Activated CD8-positive, alpha-beta memory T cell treated with anti-CD3 and anti-CD28 coated beads, Interleukin-2, amount 50 U/mL, for 4 hours (primary cell): ENCODE data around the gene OSBPL10.
"Not testable (repeated sequence)": the region's sequence is repeated elsewhere in the genome, so short reads cannot be mapped to it uniquely, and the experiment has no call there.

ENCODE experiments used
- DNase-seq: peaks from one replicate; pipeline ENCODE4 v3.0.0-alpha.2; 2020

Gene OSBPL10

DNA sequence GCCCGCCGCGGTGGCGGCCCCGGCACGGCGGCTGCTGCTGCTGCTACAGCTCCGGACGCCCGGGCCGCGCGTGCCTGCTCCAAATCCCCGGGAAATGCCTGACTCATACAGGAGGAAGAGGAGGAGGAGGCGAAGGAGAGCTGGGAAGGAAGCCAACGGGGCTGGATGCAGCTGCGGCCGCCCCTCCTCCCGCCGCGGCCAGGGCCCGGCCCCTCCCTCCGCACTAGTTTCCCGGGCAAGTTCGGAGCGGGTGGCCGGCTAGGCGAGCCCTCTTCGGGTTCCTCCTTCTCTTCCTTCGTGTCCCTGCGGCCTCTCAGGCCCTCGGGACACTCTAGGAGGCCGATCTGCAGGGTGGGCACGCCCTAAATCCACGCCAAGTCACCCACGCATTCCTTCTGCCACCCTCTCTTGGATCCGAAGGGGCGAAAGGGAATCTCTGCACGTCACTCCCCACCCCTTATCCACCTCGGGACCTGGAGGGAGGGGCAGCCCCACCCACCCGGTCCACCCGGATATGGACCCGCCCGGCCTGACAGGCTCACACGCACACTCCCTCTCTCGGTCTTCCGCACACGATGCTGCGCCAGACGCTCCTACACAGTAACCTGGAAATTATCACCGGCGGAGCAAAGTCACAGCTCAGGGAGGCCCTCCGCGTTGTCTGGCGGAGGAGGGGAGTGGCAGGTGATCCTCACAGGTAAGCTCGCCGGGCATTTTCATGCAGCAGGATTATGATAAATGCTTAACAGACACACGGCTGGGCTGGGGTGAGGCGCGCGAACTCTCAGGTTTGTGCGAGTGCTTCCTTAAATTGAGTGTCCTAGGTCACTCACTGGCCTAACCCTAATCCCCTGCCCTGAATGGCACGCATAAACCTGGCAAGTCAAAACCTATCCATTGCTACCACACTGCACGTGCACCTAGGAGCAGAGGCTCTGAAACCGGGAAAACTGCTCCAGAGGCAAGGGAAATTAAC lies at the start of gene OSBPL10, which contains the start of gene ZNF860:
TSS of gene OSBPL10 (minus strand) at position 57 of the 976 bp plus-strand sequence. CDS start 83 bp downstream, outside the sequence.
TSS of gene ZNF860 (plus strand) at position 545 of the 976 bp plus-strand sequence. CDS start 7,330 bp downstream, outside the sequence.
- peak; percentile 16 for DNase-seq

DNA sequence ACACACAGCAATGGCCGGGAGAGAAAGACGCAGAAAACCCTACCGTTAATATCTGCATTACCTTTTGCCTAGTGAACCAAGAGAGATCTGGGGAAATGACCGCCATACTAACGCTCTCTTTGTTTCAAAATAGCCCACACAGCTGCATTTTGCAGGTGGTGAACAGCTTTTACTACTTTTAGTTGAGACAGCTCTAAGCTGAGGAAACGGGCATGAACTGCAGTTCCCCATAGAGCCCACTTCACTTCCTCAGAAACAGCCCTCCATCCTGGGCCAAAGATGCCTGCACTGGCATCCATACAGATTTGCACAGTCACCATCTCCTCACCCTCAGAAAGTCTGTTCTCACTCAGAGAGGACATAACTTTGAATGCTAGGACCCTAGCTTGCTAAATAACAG lies 45.5 kb upstream of the OSBPL10 start:
- no peak for DNase-seq

DNA sequence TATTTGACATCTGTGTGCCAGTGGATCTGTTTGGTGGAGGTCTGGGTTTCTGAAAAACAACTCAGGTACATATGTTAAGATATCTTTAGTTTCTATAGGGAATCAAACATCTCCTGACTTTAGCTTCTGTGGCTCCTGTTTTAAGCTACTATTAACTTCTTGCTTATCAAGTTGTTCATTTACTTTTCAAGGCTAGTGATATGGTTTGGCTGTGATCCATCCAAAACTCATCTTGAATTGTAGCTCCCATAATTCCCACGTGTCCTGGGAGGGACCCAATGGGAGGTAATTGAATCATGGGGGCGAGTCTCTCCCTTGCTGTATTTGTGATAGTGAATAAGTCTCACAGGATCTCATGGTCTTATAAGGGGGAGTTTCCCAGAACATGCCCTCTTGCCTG lies 41.9 kb upstream of the OSBPL10 start:
- no peak for DNase-seq

DNA sequence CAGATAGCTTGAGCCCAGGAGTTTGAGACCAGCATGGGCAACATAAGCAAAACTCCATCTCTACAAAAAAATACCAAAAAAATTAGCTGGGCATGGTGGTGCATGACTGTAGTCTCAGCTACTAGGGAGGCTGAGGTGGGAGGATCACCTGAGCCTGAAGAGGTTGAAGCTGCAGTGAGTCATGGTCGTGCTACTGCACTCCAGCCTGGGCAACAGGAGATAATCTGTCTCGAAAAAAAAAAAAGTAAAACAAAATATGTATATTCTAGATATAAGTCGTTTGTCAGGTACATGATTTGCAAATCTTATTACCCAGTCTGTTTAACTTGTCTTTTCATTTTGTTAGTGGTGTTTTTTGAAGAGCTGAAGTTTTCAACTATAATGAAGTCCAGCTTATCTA lies 40.7 kb upstream of the OSBPL10 start:
- no peak for DNase-seq

- no peak for DNase-seq
These were observed 40.1 kb upstream of the OSBPL10 start for GRCh38 chr3:32021155-32021554.

DNA sequence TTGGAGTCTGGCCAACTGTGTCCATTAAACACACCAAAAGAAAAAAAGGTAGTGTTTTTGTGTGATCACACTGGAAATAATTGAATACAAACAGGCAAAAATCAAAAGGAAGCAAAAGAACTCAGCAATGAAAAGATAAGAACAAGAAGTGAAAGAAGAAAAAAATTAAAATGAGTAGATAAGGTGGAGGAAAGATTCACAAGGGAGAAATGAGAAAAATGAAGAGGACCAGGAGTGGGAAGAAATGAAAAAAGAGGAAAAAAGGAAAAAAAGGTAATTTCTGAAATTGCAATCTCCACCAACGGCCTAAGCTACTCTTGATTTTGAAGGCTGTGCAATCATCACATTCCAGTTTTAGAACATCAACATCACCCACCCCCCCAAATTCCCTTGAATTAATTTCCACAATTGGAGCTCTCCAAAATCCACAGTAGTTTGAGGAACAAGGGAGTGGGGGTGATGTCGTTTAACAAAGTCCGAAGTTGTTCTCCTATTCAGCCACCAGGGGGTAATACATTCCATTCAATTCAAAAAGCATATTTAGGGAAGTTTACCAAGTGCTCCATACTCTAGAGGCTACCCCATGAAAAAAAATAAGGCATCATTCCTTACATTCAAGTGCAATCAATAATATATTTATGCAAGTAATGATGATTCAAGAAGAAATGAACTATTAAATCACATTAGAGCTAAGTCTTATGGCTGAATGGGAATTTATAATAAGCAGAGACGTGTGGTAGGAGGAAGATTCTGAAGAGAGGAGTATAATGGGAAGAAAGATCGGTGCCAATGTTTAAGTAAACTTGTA lies 37.9 kb upstream of the OSBPL10 start:
- no peak for DNase-seq

GRCh38 chr3:32017286-32017685 lies 36.2 kb upstream of the OSBPL10 start:
- DNase-seq, result no peak

DNA sequence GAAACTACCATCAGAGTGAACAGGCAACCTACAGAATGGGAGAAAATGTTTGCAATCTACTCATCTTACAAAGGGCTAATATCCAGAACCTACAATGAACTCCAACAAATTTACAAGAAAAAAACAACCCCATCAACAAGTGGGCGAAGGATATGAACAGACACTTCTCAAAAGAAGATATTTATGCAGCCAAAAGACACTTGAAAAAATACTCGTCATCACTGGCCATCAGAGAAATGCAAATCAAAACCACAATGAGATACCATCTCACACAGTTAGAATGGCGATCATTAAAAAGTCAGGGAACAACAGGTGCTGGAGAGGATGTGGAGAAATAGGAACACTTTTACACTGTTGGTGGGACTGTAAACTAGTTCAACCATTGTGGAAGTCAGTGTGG lies 34.6 kb upstream of the OSBPL10 start:
- DNase-seq, result not testable (repeated sequence)

DNA sequence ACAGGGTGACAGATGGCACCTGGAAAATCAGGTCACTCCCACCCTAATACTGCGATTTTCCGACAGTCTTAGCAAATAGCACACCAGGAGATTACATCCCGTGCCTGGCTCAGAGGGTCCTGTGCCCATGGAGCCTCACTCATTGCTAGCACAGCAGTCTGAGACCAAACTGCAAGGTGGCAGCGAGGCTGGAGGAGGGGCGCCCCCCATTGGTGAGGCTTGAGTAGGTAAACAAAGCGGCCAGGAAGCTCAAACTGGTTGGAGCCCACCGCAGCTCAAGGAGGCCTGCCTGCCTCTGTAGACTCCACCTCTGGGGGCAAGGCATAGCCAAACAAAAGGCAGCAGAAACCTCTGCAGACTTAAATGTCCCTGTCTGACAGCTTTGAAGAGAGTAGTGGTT lies 29.6 kb upstream of the OSBPL10 start:
- DNase-seq, result not testable (repeated sequence)

- no peak for DNase-seq
These were observed 28.9 kb upstream of the OSBPL10 start for GRCh38 chr3:32009957-32010356.

DNA sequence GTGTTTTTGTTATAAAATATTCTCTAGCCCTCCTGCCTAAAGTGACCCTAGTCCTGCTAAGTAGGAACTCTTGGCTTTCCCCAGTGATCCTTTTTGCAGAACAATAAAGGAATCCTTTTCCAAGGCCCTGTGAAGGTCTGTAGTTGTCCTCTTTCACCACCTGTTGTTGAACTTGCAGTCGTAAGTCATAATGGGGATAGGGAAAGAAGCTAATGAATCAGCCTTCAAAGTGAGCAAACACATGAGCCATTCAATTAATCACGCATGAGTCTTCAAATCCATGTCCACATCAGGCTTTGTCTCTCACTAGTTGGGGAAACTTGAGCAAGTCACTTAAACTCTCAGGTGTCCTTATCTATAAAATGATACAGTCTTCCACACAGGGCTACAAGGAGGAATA lies 28.0 kb upstream of the OSBPL10 start:
- DNase-seq, result no peak

DNA sequence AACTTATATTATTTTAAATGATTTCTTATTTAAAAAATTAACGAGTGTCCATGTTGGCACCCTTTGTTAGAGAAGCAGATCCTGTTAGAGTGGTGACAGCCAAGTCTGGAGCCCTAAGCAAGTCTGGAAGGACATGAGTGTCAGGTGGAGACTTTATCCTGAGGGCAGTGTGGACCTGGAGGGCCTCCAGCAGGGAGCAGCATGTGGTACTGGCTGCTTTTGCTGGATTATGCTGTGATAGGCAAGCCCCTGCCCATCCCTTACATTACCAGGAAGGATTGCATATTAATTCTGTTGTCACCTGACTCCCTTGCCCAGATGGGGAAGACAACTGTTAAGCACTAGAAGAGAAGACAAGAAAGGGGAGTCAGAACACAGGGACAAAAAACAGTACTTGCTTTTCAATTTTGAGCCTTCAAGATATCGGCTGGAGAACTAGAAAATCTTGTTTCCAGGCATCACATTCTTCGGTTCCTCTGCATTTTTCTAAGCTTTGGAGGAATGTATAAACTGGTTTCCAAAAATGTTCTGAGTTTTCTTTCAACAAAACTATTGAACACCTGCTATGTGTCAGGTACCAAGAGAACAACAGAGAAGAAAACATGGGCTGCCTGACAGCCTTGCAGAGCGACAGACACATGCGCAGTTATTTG lies 23.2 kb upstream of the OSBPL10 start:
- no peak for DNase-seq

DNA sequence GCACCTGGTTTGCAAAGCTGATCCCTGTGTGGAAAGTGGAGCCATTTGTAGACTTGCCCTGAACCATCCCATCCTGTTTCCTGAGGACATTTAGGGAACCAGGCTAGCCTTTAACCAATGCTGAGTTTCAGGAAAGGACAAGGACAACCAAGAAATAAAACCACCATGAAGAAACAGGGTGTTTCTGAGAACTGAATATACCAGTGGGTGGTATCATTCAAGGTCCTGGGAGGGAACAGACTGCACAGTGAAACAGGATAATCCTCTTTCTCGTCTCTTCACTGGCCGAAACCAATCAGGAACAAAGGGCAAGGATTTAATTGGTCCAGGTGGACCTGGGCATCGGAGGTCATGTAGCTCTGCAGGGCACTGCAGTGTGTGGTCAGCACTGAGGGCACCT lies 22.3 kb upstream of the OSBPL10 start:
- no peak for DNase-seq

DNA sequence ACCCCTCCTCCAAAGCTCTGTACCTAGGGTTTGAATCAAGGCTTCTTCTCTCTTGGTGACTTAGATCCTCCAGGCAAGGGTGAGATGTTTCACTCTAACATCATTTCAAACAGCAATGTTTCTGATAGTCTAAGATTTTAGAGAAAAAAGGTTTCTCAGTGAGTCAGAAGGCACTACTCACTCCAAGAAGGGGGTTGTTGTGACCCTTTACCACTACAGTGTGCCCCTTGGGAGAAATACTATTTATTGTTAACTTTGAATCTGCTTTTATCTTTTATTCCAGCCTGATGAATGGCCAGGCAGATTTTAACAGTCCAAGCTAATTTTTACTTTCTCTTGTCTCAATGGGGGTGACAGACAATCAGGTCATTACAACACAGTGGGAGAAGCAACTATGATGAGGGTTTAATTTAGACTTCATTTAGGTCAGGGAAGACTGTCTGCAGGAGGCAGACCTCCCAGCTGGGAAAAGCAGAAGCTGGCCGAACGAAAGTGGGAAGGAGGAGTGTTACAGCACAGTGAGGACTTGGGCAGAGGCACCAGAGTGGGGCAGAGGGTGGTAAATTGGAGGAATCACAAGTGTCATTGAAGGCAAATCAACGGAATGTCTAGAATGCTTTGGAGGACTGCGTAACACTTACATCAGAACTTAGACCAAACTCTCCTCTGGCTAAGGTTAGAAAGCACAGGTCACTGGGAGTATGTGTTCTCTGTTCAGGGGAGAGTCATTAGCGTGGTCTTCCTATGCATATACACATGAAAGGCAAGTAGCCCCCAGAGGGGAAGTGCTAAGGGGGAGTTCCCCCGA lies 21.7 kb upstream of the OSBPL10 start:
- no peak for DNase-seq

GRCh38 chr3:32000877-32001276 lies 19.8 kb upstream of the OSBPL10 start:
- DNase-seq, result no peak

DNA sequence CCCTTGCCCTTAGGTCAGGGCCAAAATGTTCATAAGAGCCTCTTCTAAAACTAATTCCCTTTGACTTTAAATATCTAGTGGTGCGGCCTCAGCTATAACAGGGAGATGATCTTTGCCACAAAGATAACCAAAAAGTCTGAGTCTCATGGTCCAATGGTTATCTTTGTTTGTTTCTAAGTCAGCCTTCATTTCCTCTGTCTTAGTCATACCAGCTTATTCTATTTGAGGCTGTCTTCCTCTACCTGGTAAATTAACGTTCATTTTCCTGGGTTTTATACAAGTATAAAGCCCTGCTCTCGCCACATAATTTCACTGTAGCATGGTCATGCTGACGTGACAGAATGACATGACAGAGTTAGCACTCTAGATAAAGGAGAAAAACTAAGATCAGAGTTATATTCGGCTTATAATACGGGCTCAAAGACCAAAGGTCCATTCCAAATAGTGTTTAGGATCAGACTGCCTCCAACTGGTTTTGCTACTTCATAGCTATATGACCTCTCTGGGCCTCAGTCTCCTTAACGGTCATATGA lies 18.9 kb upstream of the OSBPL10 start:
- DNase-seq, result no peak

- no peak for DNase-seq
These were observed 16.4 kb upstream of the OSBPL10 start for GRCh38 chr3:31997500-31997899.

DNA sequence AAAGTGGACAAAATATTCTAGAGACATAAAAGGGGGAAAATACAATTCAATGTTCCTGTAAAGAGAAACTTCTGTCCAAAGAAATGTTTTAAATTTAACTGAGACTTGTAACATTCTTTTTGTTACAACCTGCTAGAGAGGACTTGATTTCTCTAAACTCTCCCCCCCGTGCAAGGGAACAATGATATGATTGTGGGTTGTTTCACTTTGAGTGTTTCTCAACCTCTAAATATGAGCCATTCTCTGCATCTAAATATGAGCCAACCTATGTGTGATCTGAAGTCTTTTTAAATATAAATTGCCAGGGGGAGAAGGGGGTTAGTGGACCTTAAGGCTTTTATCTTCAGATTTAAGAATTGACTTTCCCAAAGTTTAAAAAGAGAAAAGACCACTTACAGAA lies 15.1 kb upstream of the OSBPL10 start:
- no peak for DNase-seq

DNA sequence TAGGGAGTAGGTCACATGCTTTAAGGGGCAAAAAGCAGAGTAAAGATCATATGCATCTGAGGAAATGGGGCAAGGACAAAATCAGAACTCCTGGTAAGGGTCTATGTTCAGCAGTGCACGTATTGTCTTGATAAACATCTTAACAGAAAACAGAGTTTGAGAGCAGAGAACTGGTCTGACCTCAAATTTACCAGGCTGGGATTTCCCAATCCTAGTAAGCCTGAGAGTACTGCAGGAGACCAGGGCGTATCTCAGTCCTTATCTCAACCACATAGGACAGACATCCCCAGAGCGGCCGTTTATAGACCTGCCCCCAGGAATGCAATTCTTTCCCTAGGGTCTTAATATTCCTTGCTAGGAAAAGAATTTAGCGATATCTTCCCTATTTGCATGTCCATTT lies 14.0 kb upstream of the OSBPL10 start:
- not testable (repeated sequence) for DNase-seq

- DNase-seq, result no peak
These were observed 12.8 kb upstream of the OSBPL10 start for GRCh38 chr3:31993843-31994242.

GRCh38 chr3:31992995-31993394 lies 11.9 kb upstream of the OSBPL10 start:
- not testable (repeated sequence) for DNase-seq

DNA sequence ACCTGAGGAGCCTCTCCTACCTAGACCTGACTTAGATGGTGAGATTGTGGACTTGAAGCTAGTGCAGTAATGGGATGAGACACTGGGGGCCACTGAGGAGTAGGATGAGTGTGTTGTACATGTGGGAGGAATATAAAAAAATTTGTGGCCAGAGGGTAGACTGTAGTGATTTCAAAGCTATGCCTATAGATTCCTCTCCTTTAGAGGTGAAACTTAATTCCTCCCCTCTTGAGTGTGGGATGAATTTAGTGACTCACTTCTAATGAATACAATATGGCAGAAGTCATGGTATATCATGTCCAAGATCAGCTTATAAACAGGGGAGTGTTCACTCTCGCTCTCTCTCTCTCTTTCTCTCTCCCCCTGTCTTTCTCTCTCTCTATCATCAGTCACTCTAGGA lies 7.2 kb upstream of the OSBPL10 start:
- no peak for DNase-seq
